IMR-90 (cell line): ENCODE data around the gene TMEM25. TPM values are rescaled to one million over a fixed set of nuclear protein-coding genes. Genes with fewer than 3 reads are reported as not detected.
A peak's percentile ranks its signal among the peaks of the same experiment; 100 is the strongest.

Experiments
- ATAC-seq: fragments of 200-7000 bp; cut with Tn5 transposase; 2 replicates; pipeline ENCODE4 v1.9.1; 2020; ENCODE audit warnings: low read depth, mild to moderate bottlenecking, moderate library complexity
- BruUV-seq: library from RNA; stranded (reverse); fragments of 400-500 nt; replicated peaks from 2 replicates; lab custom pipeline; 2021; lab: Mats Ljungman, UMichigan
- CTCF ChIA-PET: fragments of 300-600 bp; formaldehyde crosslinking; extraction: SDS; loops from one replicate; lab custom pipeline; 2021; ENCODE audit warnings: antibody characterized with exemption; lab: Yijun Ruan, JAX
- POLR2A ChIA-PET: fragments of 300-600 bp; sonication (Branson Sonifier 250); formaldehyde crosslinking; loops from one replicate; lab custom pipeline; 2022; ENCODE audit warnings: antibody characterized with exemption; ENCODE audit not compliant: unreplicated experiment; lab: Charles Lee
- DNase-seq: peaks from one replicate; pipeline ENCODE4 v3.0.0; 2013
- H2AFZ ChIP-seq: replicated peaks from 2 replicates; pipeline ENCODE3; 2013; ENCODE audit warnings: low read length, mild to moderate bottlenecking; ENCODE audit not compliant: poor library complexity
- H2AK5ac ChIP-seq: 2 replicates; pipeline ENCODE4 v1.6.1; 2013; ENCODE audit warnings: low read depth, low read length, inconsistent platforms
- H2AK9ac ChIP-seq: replicated peaks from 2 replicates; pipeline ENCODE3; 2013; ENCODE audit warnings: mild to moderate bottlenecking, low read depth, low read length, moderate library complexity; ENCODE audit not compliant: poor library complexity
- H2BK120ac ChIP-seq: 2 replicates; pipeline ENCODE4 v1.6.1; 2013; ENCODE audit warnings: low read depth, low read length, inconsistent platforms
- H2BK15ac ChIP-seq: 3 replicates; pipeline ENCODE4 v1.6.1; 2013; ENCODE audit warnings: low read depth, low read length, inconsistent platforms
- H2BK20ac ChIP-seq: 2 replicates; pipeline ENCODE4 v1.6.1; 2013; ENCODE audit warnings: low read depth, mild to moderate bottlenecking, inconsistent platforms, low read length, moderate library complexity
- H2BK5ac ChIP-seq: 2 replicates; pipeline ENCODE4 v1.6.1; 2013; ENCODE audit warnings: mild to moderate bottlenecking, low read depth, low read length, inconsistent platforms; ENCODE audit not compliant: poor library complexity, severe bottlenecking
- H3K14ac ChIP-seq: replicated peaks from 2 replicates; pipeline ENCODE4 v1.6.1; 2013; ENCODE audit warnings: low read depth, low read length, inconsistent platforms
- H3K18ac ChIP-seq: 2 replicates; pipeline ENCODE4 v1.6.1; 2013; ENCODE audit warnings: low read depth, low read length, control low read depth
- H3K23ac ChIP-seq: 2 replicates; pipeline ENCODE4 v1.6.1; 2013; ENCODE audit warnings: low read depth, low read length, inconsistent platforms
- H3K27ac ChIP-seq: 2 replicates; pipeline ENCODE4 v1.5.1; 2013; ENCODE audit warnings: mild to moderate bottlenecking, control low read depth, low read length; ENCODE audit not compliant: insufficient read depth
- H3K27me3 ChIP-seq: 2 replicates; pipeline ENCODE4 v1.6.1; 2013; ENCODE audit warnings: low read length; ENCODE audit not compliant: control insufficient read depth, insufficient read depth
- H3K36me3 ChIP-seq: 2 replicates; pipeline ENCODE4 v1.6.1; 2013; ENCODE audit warnings: low read length, mixed read lengths; ENCODE audit not compliant: control insufficient read depth, insufficient read depth
- H3K4ac ChIP-seq: 2 replicates; pipeline ENCODE4 v1.6.1; 2013; ENCODE audit warnings: low read depth, low read length, inconsistent platforms
- H3K4me1 ChIP-seq: 2 replicates; pipeline ENCODE4 v1.6.1; 2013; ENCODE audit warnings: low read length, mixed read lengths; ENCODE audit not compliant: control insufficient read depth, insufficient read depth
- H3K4me2 ChIP-seq: 2 replicates; pipeline ENCODE4 v1.6.1; 2013; ENCODE audit warnings: low read depth, mild to moderate bottlenecking, control low read depth, low read length, moderate library complexity
- H3K4me3 ChIP-seq: 2 replicates; pipeline ENCODE4 v1.5.1; 2013; ENCODE audit warnings: low read depth, mild to moderate bottlenecking, control low read depth, low read length, moderate library complexity; ENCODE audit not compliant: insufficient read depth
- H3K56ac ChIP-seq: 2 replicates; pipeline ENCODE4 v1.6.1; 2013; ENCODE audit warnings: low read length, inconsistent platforms; ENCODE audit not compliant: insufficient read depth; ENCODE audit errors: extremely low read depth
- H3K79me1 ChIP-seq, 2 experiments: 2 replicates each; pipeline ENCODE4 v1.6.1; 2013; ENCODE audit warnings: low read length in 2 of 2, inconsistent platforms in 1 of 2, low read depth in 1 of 2
- H3K9ac ChIP-seq: 2 replicates; pipeline ENCODE4 v1.6.1; 2013; ENCODE audit warnings: low read depth, low read length, control low read depth
- H3K9me1 ChIP-seq: 2 replicates; pipeline ENCODE4 v1.6.1; 2013; ENCODE audit warnings: low read length, inconsistent platforms; ENCODE audit not compliant: insufficient read depth
- H3K9me3 ChIP-seq: 2 replicates; pipeline ENCODE4 v1.6.1; 2013; ENCODE audit warnings: low read length; ENCODE audit not compliant: control insufficient read depth, insufficient read depth
- H4K20me1 ChIP-seq: 2 replicates; pipeline ENCODE4 v1.6.1; 2013; ENCODE audit warnings: low read length, inconsistent platforms; ENCODE audit not compliant: insufficient read depth
- H4K5ac ChIP-seq: 2 replicates; pipeline ENCODE4 v1.6.1; 2013; ENCODE audit warnings: mild to moderate bottlenecking, low read depth, low read length, control low read depth
- H4K8ac ChIP-seq, 2 experiments: 2 replicates each; pipeline ENCODE4 v1.6.1; 2013; ENCODE audit warnings: low read depth in 2 of 2, low read length in 2 of 2, control low read depth in 1 of 2, inconsistent platforms in 1 of 2
- H4K91ac ChIP-seq: 2 replicates; pipeline ENCODE4 v1.6.1; 2013; ENCODE audit warnings: low read depth, low read length, inconsistent platforms; ENCODE audit not compliant: insufficient read depth
- BHLHE40 ChIP-seq: fragments of 150-350 bp; IDR thresholded peaks from 2 replicates; pipeline ENCODE4 v1.6.1; 2016; ENCODE audit warnings: mild to moderate bottlenecking, low read depth, low read length
- CEBPB ChIP-seq: IDR thresholded peaks from 2 replicates; pipeline ENCODE4 v1.6.1; 2012; ENCODE audit warnings: low read depth, low read length, improper control_type of control experiment
- CHD1 ChIP-seq: IDR thresholded peaks from 2 replicates; pipeline ENCODE4 v1.6.1; 2012; ENCODE audit warnings: low read depth, low read length, improper control_type of control experiment
- MAFK ChIP-seq: IDR thresholded peaks from 2 replicates; pipeline ENCODE4 v1.6.1; 2012; ENCODE audit warnings: low read depth, low read length, improper control_type of control experiment
- MAZ ChIP-seq: IDR thresholded peaks from 2 replicates; pipeline ENCODE4 v1.6.1; 2012; ENCODE audit warnings: low read depth, mild to moderate bottlenecking, low read length, improper control_type of control experiment, moderate library complexity, borderline replicate concordance
- MXI1 ChIP-seq: IDR thresholded peaks from 2 replicates; pipeline ENCODE4 v1.6.1; 2012; ENCODE audit warnings: low read depth, mild to moderate bottlenecking, low read length, moderate library complexity, borderline replicate concordance
- NFE2L2 ChIP-seq: fragments of 150-350 bp; IDR thresholded peaks from 2 replicates; pipeline ENCODE4 v1.6.1; 2016; ENCODE audit warnings: low read depth, mild to moderate bottlenecking, low read length
- POLR2A ChIP-seq: IDR thresholded peaks from 2 replicates; pipeline ENCODE4 v1.6.1; 2012; ENCODE audit warnings: mild to moderate bottlenecking, low read depth, low read length
- RAD21 ChIP-seq: IDR thresholded peaks from 2 replicates; pipeline ENCODE4 v1.6.1; 2012; ENCODE audit warnings: low read length, improper control_type of control experiment
- RFX5 ChIP-seq: IDR thresholded peaks from 2 replicates; pipeline ENCODE4 v1.8.0; 2012; ENCODE audit warnings: low read depth, mild to moderate bottlenecking, low read length, moderate library complexity
- WGBS, 2 experiments: methylation state at CpG; one replicate each; pipeline versions ENCODE4 v1.1.5 to v1.1.7; 2013; ENCODE audit warnings: missing lambda C conversion rate in 2 of 2; ENCODE audit not compliant: insufficient read length in 1 of 2; ENCODE audit errors: extremely low coverage in 2 of 2; 5-methylcytosine and 5-hydroxymethylcytosine counted together
- dilution Hi-C: fragments of 300-500 bp; cut with HindIII; formaldehyde crosslinking; loops from one replicate; pipeline ENCODE4 v1.14.3; 2018; ENCODE audit warnings: low sequenced_read_pairs; ENCODE audit not compliant: unreplicated experiment
- in situ Hi-C: fragments of 300-500 bp; cut with MboI; formaldehyde crosslinking; loops from 3 replicates; pipeline ENCODE4 v1.14.3; 2019; ENCODE audit warnings: low sequenced_read_pairs, inconsistent platforms, mixed read lengths
- intact Hi-C: fragments of 100-400 bp; cut with micrococcal nuclease; formaldehyde crosslinking; loops from 2 replicates; pipeline ENCODE4 v1.10.0; 2022
- polyA plus RNA-seq, 3 experiments: library from polyadenylated mRNA; depleted of rRNA; stranded (reverse); fragments of >200 nt; gene quantifications; 2 replicates each; pipeline ENCODE4 v1.2.3, GENCODE V29; 2012; ENCODE audit warnings: low replicate concordance in 1 of 3
- total RNA-seq: library from RNA; depleted of rRNA; stranded (reverse); fragments of >200 nt; gene quantifications from 2 replicates; pipeline ENCODE4 v1.2.3, GENCODE V29; 2012
- TF ChIP-seq, protein P1 (sequence below): fragments of 150-350 bp; IDR thresholded peaks from 2 replicates; pipeline ENCODE4 v1.6.1; 2017; ENCODE audit warnings: mild to moderate bottlenecking, antibody characterized with exemption, low read length, low read depth

Gene TMEM25
- total and polyA plus RNA-seq, 2 of the 4 experiments (the other 2 are of a cell fraction): 14.0 to 37.1 TPM

DNA sequence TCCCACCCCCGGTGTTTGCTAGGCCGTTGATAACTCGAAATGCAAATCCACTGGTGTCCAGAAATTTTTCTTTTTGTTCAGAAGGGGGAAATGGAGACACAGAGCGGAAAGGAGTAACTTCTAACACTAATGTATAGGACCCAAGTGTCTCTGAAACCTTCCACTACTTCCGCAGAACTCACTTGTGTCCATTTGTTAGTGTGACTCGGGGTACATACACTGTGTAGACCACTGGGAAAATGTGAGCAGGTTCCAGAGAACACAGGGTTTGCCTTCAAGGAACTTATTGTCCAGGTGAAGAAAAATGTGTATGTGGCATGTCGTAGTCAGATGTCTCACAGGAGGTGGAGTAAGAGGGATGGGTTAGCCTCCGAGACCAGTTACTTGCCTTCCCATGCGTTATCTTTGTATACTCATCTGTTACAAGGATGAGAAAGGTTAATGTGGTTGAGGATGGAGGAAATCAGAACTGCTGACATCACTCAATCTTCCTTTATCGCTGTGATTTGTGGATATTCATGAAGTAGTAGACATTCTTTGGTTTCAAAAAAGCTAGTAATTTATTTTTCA is 42.1 kb downstream of the TMEM25 start:
- H3K9ac ChIP-seq: peak overlapping the region; percentile 100
- H4K20me1 ChIP-seq: peaks cover 53% of the 10 kb centered on the region
- peak overlapping the region; percentile 97 to 99 for H4K8ac ChIP-seq
- CTCF ChIA-PET: interaction anchor here (1.1 kb wide), 1 partner anchor 36 kb away, joined by 3 read pairs; no protein-coding TSS in a partner anchor
- peak overlapping the region; percentile 99 for H3K4me3 ChIP-seq
- H3K9me1 ChIP-seq: peaks cover 10% of the 10 kb centered on the region
- H3K56ac ChIP-seq: peak overlapping the region; percentile 98
- peak overlapping the region; percentile 99 for H2BK5ac ChIP-seq
- peak overlapping the region; percentile 100 for H2AK9ac ChIP-seq
- H2AFZ ChIP-seq: peak overlapping the region; percentile 81
- peaks cover 7% of the 10 kb centered on the region for H3K4me1 ChIP-seq
- in situ Hi-C loops (no loop called here), intact Hi-C loops (no loop called here), dilution Hi-C loops (no loop called here)
- BruUV-seq: TSS peak; percentile 43
- no peak overlapping the region for H2BK15ac ChIP-seq
- peak overlapping the region; percentile 99 for H3K23ac ChIP-seq
- H4K91ac ChIP-seq: peak overlapping the region; percentile 99
- peak overlapping the region; percentile 98 for H3K4me2 ChIP-seq
- H3K4ac ChIP-seq: peak overlapping the region; percentile 98
- peak overlapping the region; percentile 100 for H3K27ac ChIP-seq
- peak overlapping the region; percentile 65; the same call in 1 of the 2 replicates for H2BK120ac ChIP-seq
- no CpG with 5 or more reads among the region's 10 CpGs for WGBS, 2 experiments
- TF ChIP-seq MXI1 (0 out of 2 replicates have a peak, but pooled peaks have one; percentile 26), CEBPB (0 out of 2 replicates have a peak, but pooled peaks have one; percentile 16), RFX5 (no peak), MAFK (peak; percentile 83), POLR2A (peak; percentile 53; the same call in 1 of the 2 replicates), MAZ (no peak), CHD1 (no peak), RAD21 (no peak), BHLHE40 (no peak), NFE2L2 (no peak)
- TF ChIP-seq, protein P1, sequence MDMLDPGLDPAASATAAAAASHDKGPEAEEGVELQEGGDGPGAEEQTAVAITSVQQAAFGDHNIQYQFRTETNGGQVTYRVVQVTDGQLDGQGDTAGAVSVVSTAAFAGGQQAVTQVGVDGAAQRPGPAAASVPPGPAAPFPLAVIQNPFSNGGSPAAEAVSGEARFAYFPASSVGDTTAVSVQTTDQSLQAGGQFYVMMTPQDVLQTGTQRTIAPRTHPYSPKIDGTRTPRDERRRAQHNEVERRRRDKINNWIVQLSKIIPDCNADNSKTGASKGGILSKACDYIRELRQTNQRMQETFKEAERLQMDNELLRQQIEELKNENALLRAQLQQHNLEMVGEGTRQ: 0 out of 2 replicates have a peak, but pooled peaks have one; percentile 12
- ATAC-seq (peak; percentile 19), DNase-seq (peak; percentile 75)
- peaks cover 0 to 20% of the 10 kb centered on the region in 2 experiments; a peak in 2 of 4 replicates for H3K79me1 ChIP-seq
- no peaks in the 10 kb centered on the region for H3K9me3 ChIP-seq
- peak overlapping the region; percentile 99 for H2AK5ac ChIP-seq
- no peak overlapping the region for H2BK20ac ChIP-seq
- POLR2A ChIA-PET: interaction anchor here (0.5 to 1.2 kb wide), 2 partner anchors 20 to 40 kb away, joined by 3 read pairs; no protein-coding TSS in a partner anchor
- H3K36me3 ChIP-seq: peaks cover 6% of the 10 kb centered on the region
- H3K18ac ChIP-seq: peak overlapping the region; percentile 98
- H3K14ac ChIP-seq: peak overlapping the region; percentile 100
- no peaks in the 10 kb centered on the region for H3K27me3 ChIP-seq
- H4K5ac ChIP-seq: peak overlapping the region; percentile 99
